Stimulated activated naive B cell treated with anti-CD40 and anti-IgM and Interleukin-4, amounts not matched to agents 10 μg/mL and 1 μg/mL and 100 μg/mL, for 72 hours (primary cell): ENCODE data around the gene OR9Q1.
"Not testable (repeated sequence)": the region's sequence is repeated elsewhere in the genome, so short reads cannot be mapped to it uniquely, and the experiment has no call there.

Source experiments
- ATAC-seq, 2 donors: fragments of 150-1000 bp; cut with Tn5 transposase; replicated peaks; 2 replicates each; pipeline ENCODE4 v1.10.0; 2021; ENCODE audit warnings: moderate library complexity in 1 of 2
- DNase-seq: peaks from one replicate; pipeline ENCODE4 v3.0.0; 2021
- H3K27ac Mint-ChIP-seq: one replicate; pipeline ENCODE4 v1.8.0; 2022; ENCODE audit warnings: mild to moderate bottlenecking, mixed read lengths
- H3K27me3 Mint-ChIP-seq, 2 donors: one replicate each; pipeline ENCODE4 v1.8.0; 2022; ENCODE audit warnings: mixed read lengths in 2 of 2
- H3K36me3 Mint-ChIP-seq, 2 donors: one replicate each; pipeline ENCODE4 v1.8.0; 2022; ENCODE audit warnings: mixed read lengths in 2 of 2, mild to moderate bottlenecking in 1 of 2
- H3K4me1 Mint-ChIP-seq, 2 donors: one replicate each; pipeline ENCODE4 v1.8.0; 2022; ENCODE audit warnings: mixed read lengths in 2 of 2, mild to moderate bottlenecking in 1 of 2
- H3K4me3 Mint-ChIP-seq, 2 donors: one replicate each; pipeline ENCODE4 v1.8.0; 2022; ENCODE audit warnings: mild to moderate bottlenecking in 2 of 2, mixed read lengths in 2 of 2, moderate library complexity in 1 of 2
- H3K9me3 Mint-ChIP-seq, 2 donors: one replicate each; pipeline ENCODE4 v1.8.0; 2022; ENCODE audit warnings: mixed read lengths in 2 of 2, mild to moderate bottlenecking in 1 of 2

OR9Q1 gene, protein sequence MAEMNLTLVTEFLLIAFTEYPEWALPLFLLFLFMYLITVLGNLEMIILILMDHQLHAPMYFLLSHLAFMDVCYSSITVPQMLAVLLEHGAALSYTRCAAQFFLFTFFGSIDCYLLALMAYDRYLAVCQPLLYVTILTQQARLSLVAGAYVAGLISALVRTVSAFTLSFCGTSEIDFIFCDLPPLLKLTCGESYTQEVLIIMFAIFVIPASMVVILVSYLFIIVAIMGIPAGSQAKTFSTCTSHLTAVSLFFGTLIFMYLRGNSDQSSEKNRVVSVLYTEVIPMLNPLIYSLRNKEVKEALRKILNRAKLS

GRCh38 chr11:58023435-58023931 lies at the start of gene OR9Q1:
OR9Q1 (plus strand) TSS chr11:58023881; CDS start chr11:58179445, 155,564 bp downstream.
- H3K4me3 Mint-ChIP-seq = no peak within 1 kb of the TSS
- peaks cover 0 to 11% of the 10 kb centered on the region in 2 donors for H3K27me3 Mint-ChIP-seq
- no peak within 1 kb of the TSS for H3K27ac Mint-ChIP-seq
- DNase-seq = no peak
- no peaks in the 10 kb centered on the region for H3K36me3 Mint-ChIP-seq
- no peaks in the 10 kb centered on the region for H3K9me3 Mint-ChIP-seq
- no peak for ATAC-seq
- no peaks in the 10 kb centered on the region for H3K4me1 Mint-ChIP-seq

- Mint-ChIP-seq H3K4me1 (no peaks in the 10 kb centered on the region), H3K4me3 (no peak overlapping the region), H3K9me3 (peaks cover 5 to 7% of the 10 kb centered on the region in 2 donors), H3K36me3 (no peaks in the 10 kb centered on the region), H3K27ac (no peak overlapping the region), H3K27me3 (peaks cover 11 to 24% of the 10 kb centered on the region in 2 donors)
- DNase-seq (no peak), ATAC-seq (no peak)
Observed at GRCh38 chr11:57974132-57974531, 49.5 kb upstream of the OR9Q1 start.

GRCh38 chr11:57974848-57975601 lies 48.7 kb upstream of the OR9Q1 start:
- no peak overlapping the region for H3K4me3 Mint-ChIP-seq
- H3K27ac Mint-ChIP-seq = peak overlapping the region; percentile 76
- H3K4me1 Mint-ChIP-seq = no peaks in the 10 kb centered on the region
- H3K27me3 Mint-ChIP-seq = peaks cover 11 to 20% of the 10 kb centered on the region in 2 donors
- peaks cover 5 to 7% of the 10 kb centered on the region in 2 donors for H3K9me3 Mint-ChIP-seq
- no peaks in the 10 kb centered on the region for H3K36me3 Mint-ChIP-seq
- ATAC-seq (no peak), DNase-seq (no peak)

DNA sequence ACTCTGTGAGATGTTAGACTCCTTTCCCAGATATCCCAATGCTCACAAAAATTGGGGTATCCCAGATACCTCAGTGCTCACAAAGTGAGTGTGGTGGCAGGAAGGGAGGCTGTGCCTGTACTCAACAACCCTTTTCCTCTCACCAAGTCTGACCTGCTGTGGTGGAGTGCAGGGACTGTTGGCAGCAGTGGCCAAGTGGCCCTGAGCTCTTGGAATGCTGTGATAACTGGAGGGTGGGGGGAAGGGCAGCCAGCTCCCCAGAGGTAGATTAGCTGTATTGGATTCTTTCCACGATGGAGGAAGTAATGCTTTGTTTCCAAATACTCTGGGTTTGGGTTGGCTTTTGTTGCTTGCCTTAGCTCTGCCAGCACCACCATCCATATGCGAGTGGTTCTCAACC lies 46.0 kb upstream of the OR9Q1 start:
- Mint-ChIP-seq H3K36me3 (no peaks in the 10 kb centered on the region), H3K27me3 (peaks cover 7 to 11% of the 10 kb centered on the region in 2 donors), H3K4me1 (no peaks in the 10 kb centered on the region), H3K9me3 (peaks cover 0 to 4% of the 10 kb centered on the region in 2 donors), H3K4me3 (no peak overlapping the region), H3K27ac (no peak overlapping the region)
- no peak for DNase-seq
- no peak for ATAC-seq

DNA sequence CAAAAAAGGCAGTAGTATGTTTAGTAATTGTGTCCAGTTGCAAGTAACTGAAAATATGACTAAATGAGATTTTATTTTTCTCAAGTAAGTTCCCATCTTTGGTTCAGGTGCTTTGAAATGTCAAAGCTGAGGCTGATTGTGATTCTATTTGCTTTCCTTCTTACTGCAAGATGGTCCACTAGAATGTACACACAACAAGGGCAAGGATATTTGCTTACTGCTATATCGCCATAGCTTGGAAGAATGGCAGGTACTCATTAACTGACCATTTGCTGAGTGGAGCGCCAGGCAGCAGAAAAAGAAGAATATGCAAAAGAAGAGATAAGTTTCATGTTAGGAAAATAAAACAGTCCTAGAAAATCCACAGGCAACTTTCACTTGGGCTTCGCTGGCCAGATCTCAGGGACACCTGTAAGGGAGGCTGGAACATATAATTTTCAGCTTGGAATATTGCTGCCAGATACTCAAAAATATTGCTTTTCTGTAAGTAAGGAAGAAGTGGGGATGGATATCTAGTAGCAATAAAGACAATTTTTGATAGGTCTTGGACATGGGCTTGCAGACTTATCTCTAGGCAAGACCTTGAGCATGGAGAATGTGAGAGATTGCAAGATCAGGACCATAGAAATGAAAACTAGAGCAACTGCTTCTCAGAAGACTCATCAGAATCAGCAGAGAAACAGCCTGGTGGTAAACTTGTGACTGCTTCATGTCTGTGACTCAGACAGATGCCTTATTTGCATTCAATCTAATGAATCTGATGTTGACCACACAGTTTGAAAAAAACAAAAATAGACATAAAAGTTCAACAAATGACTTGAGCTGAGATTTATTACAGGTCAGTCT lies 44.8 kb upstream of the OR9Q1 start:
- Mint-ChIP-seq H3K4me3 (no peak overlapping the region), H3K36me3 (no peaks in the 10 kb centered on the region), H3K27ac (no peak overlapping the region), H3K9me3 (peaks cover 0 to 4% of the 10 kb centered on the region in 2 donors), H3K4me1 (no peaks in the 10 kb centered on the region), H3K27me3 (peaks cover 0 to 9% of the 10 kb centered on the region in 2 donors)
- no peak for ATAC-seq
- no peak for DNase-seq

DNA sequence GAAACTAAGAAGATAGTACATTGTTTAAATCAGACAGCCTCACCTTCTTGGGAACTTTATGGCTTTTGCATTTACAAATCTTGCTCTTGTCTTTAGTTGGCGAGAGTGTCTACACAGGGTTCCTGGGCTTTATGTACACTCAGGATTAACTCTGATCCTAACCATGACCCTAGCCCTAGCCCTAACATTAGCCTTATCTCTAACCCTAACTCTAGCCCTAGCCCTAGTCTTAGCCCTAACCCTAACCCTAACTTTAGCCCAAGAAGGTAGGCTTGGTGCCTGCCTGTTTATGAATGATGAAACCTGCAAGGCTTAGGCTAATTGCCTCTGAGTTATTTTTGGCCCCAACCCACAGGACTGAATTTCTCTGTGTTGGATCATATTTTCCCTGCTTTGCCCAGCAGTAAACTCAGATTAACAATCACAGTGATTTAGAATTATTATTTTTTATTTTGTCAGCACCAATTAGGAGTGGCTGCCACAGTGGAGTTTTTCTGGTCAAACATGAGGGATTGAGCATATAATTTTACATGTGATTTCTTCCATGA lies 44.1 kb upstream of the OR9Q1 start:
- H3K36me3 Mint-ChIP-seq = no peaks in the 10 kb centered on the region
- no peak for DNase-seq
- H3K9me3 Mint-ChIP-seq = peaks cover 0 to 4% of the 10 kb centered on the region in 2 donors
- ATAC-seq = no peak
- H3K4me3 Mint-ChIP-seq = no peak overlapping the region
- H3K4me1 Mint-ChIP-seq = no peaks in the 10 kb centered on the region
- peaks cover 0 to 10% of the 10 kb centered on the region in 2 donors for H3K27me3 Mint-ChIP-seq
- no peak overlapping the region for H3K27ac Mint-ChIP-seq

GRCh38 chr11:57980201-57980600 lies 43.5 kb upstream of the OR9Q1 start:
- DNase-seq (no peak), ATAC-seq (no peak)
- H3K27ac Mint-ChIP-seq = no peak overlapping the region
- H3K4me1 Mint-ChIP-seq = no peaks in the 10 kb centered on the region
- H3K9me3 Mint-ChIP-seq = peaks cover 0 to 4% of the 10 kb centered on the region in 2 donors
- no peak overlapping the region for H3K4me3 Mint-ChIP-seq
- H3K27me3 Mint-ChIP-seq = peaks cover 0 to 6% of the 10 kb centered on the region in 2 donors
- no peaks in the 10 kb centered on the region for H3K36me3 Mint-ChIP-seq

- Mint-ChIP-seq H3K4me1 (no peaks in the 10 kb centered on the region), H3K9me3 (peaks cover 0 to 2% of the 10 kb centered on the region in 2 donors), H3K4me3 (no peak overlapping the region), H3K27me3 (peaks cover 0 to 6% of the 10 kb centered on the region in 2 donors), H3K27ac (no peak overlapping the region), H3K36me3 (no peaks in the 10 kb centered on the region)
- ATAC-seq = no peak
- no peak for DNase-seq
Observed at GRCh38 chr11:57981536-57981935, 42.1 kb upstream of the OR9Q1 start.

DNA sequence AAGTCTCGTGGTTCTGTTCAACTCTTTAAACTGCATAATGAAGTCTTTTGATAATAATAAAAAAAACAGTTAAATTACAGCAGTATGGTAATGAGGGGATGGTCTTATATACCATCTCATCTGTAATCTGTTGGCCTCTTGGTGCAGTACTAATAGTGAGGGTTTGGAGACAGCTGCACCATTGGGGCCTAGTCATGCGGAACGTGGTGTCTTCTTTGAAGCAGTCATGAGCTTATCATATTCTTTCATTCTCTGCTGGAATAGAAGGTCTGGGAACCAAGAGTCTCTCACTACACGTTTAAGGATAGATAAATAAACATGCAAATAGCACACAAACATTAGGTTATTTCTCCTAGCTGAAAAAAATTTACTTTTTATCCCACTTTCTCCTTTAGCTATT lies 40.9 kb upstream of the OR9Q1 start:
- ATAC-seq = no peak
- no peak for DNase-seq
- Mint-ChIP-seq H3K36me3 (no peaks in the 10 kb centered on the region), H3K4me3 (no peak overlapping the region), H3K27me3 (peaks cover 0 to 6% of the 10 kb centered on the region in 2 donors), H3K27ac (no peak overlapping the region), H3K9me3 (peaks cover 0 to 6% of the 10 kb centered on the region in 2 donors), H3K4me1 (no peaks in the 10 kb centered on the region)

- H3K27ac Mint-ChIP-seq = no peak overlapping the region
- ATAC-seq = no peak
- H3K9me3 Mint-ChIP-seq = peaks cover 0 to 6% of the 10 kb centered on the region in 2 donors
- H3K36me3 Mint-ChIP-seq = no peaks in the 10 kb centered on the region
- H3K4me3 Mint-ChIP-seq = no peak overlapping the region
- DNase-seq = no peak
- no peaks in the 10 kb centered on the region for H3K4me1 Mint-ChIP-seq
- H3K27me3 Mint-ChIP-seq = peaks cover 0 to 6% of the 10 kb centered on the region in 2 donors
Observed at GRCh38 chr11:57983191-57983590, 40.5 kb upstream of the OR9Q1 start.

- H3K36me3 Mint-ChIP-seq, H3K9me3 Mint-ChIP-seq, ATAC-seq, H3K4me1 Mint-ChIP-seq, H3K27ac Mint-ChIP-seq, H3K4me3 Mint-ChIP-seq, DNase-seq: not testable (repeated sequence)
- H3K27me3 Mint-ChIP-seq = peaks cover 18% of the 10 kb centered on the region in 2 donors
Observed at GRCh38 chr11:57999523-57999922, 24.2 kb upstream of the OR9Q1 start.

DNA sequence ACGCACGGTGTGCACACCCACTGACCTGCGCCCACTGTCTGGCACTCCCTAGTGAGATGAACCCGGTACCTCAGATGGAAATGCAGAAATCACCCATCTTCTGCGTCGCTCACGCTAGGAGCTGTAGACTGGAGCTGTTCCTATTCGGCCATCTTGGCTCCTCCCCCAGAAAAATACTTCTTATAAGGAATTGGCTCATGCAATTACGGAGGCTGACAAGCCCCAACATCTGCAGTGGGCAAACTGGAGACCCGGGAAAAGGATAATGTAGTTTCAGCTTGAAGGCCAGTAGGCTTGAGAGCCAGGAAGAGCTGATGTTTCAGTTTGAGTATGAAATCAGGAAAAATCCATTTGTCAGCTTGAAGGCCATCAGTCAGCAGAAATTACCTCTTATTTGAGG lies 23.7 kb upstream of the OR9Q1 start:
- not testable (repeated sequence) for DNase-seq, ATAC-seq, H3K4me1 Mint-ChIP-seq, H3K4me3 Mint-ChIP-seq, H3K36me3 Mint-ChIP-seq, H3K9me3 Mint-ChIP-seq, H3K27ac Mint-ChIP-seq
- peaks cover 22 to 23% of the 10 kb centered on the region in 2 donors for H3K27me3 Mint-ChIP-seq

GRCh38 chr11:58000699-58001098 lies 23.0 kb upstream of the OR9Q1 start:
- DNase-seq = no peak

GRCh38 chr11:58003036-58003435 lies 20.6 kb upstream of the OR9Q1 start:
- peaks cover 25 to 28% of the 10 kb centered on the region in 2 donors for H3K27me3 Mint-ChIP-seq
- H3K9me3 Mint-ChIP-seq = no peaks in the 10 kb centered on the region
- DNase-seq (no peak), ATAC-seq (no peak)
- no peaks in the 10 kb centered on the region for H3K4me1 Mint-ChIP-seq
- H3K36me3 Mint-ChIP-seq = no peaks in the 10 kb centered on the region
- H3K4me3 Mint-ChIP-seq = no peak overlapping the region
- no peak overlapping the region for H3K27ac Mint-ChIP-seq

More at GRCh38 chr11:58000699-58001098, 23.0 kb upstream of the OR9Q1 start:
- Mint-ChIP-seq H3K4me3 (no peak overlapping the region), H3K27me3 (peaks cover 25 to 28% of the 10 kb centered on the region in 2 donors), H3K27ac (no peak overlapping the region), H3K9me3 (no peaks in the 10 kb centered on the region), H3K4me1 (no peaks in the 10 kb centered on the region), H3K36me3 (no peaks in the 10 kb centered on the region)
- ATAC-seq = no peak
